C4-2B (cell line): ENCODE data around the gene CCDC92B.

ENCODE experiments used
- ZFX ChIP-seq: fragments of 450-650 bp; IDR thresholded peaks from 2 replicates; pipeline ENCODE4 v1.6.1; 2017
- TF ChIP-seq, protein P1 (sequence below): fragments of 450-650 bp; conservative IDR thresholded peaks from 2 replicates; pipeline ENCODE4 v1.5.1; 2017; ENCODE audit warnings: mild to moderate bottlenecking

DNA sequence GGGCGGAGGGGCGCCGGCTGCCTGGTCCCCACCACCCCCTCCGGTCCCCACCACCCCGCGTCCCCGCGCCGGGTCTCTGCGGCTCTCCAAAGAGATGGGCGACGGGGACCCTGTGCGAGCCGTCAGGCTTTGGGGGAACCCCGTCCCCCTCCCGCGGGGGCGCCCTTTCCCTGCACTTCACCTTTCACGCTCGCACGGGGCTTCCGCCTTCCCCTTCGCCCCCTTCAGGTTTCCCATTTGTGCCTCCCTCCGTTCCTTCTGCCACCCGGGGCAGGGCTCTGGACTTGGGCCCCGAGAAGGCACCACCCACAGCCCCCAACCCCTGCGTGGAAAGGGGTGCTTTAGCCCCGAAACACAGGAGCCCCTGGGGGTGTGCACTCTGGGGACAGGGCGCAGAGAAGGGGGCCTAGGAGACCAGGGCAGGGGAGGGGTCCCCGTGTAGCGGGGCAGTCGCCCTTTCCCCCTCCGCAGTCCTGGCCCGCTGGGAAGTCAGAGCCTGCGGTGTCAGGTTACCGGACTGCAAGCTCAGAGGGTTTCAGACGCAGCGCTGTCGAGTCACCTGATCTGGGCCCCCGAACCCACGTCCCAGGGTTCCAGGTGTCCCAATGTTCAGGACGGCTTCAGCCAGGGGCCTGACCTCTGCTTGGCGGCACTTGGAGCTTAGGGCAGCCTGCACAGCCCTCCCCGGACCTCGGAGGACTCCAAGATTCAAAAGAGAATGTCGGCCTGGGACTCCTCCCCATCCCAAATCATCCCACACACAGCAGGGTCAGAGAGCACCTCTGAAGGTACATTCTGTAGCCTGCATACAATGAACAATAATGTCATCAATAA, 6.7 kb upstream of the CCDC92B start:
- TF ChIP-seq, protein P1, sequence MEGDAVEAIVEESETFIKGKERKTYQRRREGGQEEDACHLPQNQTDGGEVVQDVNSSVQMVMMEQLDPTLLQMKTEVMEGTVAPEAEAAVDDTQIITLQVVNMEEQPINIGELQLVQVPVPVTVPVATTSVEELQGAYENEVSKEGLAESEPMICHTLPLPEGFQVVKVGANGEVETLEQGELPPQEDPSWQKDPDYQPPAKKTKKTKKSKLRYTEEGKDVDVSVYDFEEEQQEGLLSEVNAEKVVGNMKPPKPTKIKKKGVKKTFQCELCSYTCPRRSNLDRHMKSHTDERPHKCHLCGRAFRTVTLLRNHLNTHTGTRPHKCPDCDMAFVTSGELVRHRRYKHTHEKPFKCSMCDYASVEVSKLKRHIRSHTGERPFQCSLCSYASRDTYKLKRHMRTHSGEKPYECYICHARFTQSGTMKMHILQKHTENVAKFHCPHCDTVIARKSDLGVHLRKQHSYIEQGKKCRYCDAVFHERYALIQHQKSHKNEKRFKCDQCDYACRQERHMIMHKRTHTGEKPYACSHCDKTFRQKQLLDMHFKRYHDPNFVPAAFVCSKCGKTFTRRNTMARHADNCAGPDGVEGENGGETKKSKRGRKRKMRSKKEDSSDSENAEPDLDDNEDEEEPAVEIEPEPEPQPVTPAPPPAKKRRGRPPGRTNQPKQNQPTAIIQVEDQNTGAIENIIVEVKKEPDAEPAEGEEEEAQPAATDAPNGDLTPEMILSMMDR, result no peak
- TF ChIP-seq ZFX, result no peak
